PFSK-1 (cell line): ENCODE results near the gene EPHB3.

Experiments
- FOXP2 ChIP-seq: optimal IDR thresholded peaks from 2 replicates; pipeline ENCODE3; 2011; ENCODE audit warnings: borderline replicate concordance, control low read depth, inconsistent platforms; ENCODE audit not compliant: insufficient read depth; ENCODE audit errors: extremely low read length, extremely low read depth
- POLR2AphosphoS5 ChIP-seq: IDR thresholded peaks from 2 replicates; pipeline ENCODE4 v1.6.1; 2012; ENCODE audit warnings: low read depth, mild to moderate bottlenecking, control low read depth, low read length, moderate library complexity
- REST ChIP-seq, 2 experiments: IDR thresholded peaks; 2 replicates each; pipeline versions ENCODE4 v1.6.1 to v1.8.0; 2011 to 2012; ENCODE audit warnings: low read depth in 2 of 2, low read length in 2 of 2, control low read depth in 1 of 2, inconsistent platforms in 1 of 2, mild to moderate bottlenecking in 1 of 2, moderate library complexity in 1 of 2; ENCODE audit not compliant: insufficient read depth in 1 of 2
- SIN3A ChIP-seq: IDR thresholded peaks from 2 replicates; pipeline ENCODE4 v1.6.1; 2012; ENCODE audit warnings: mild to moderate bottlenecking, low read length, moderate library complexity, borderline replicate concordance; ENCODE audit not compliant: insufficient read depth
- TAF1 ChIP-seq: IDR thresholded peaks from 2 replicates; pipeline ENCODE4 v1.6.1; 2012; ENCODE audit warnings: low read length, control low read depth, borderline replicate concordance; ENCODE audit not compliant: insufficient read depth

GRCh38 chr3:184543843-184544512, 17.6 kb upstream of the EPHB3 start:
- no peak for TF ChIP-seq POLR2AphosphoS5
- no peak for TF ChIP-seq REST (IDR thresholded peaks at IDR 0.05; ENCODE audit: insufficient read depth in 1 of 2, low read depth in 2 of 2, low read length in 2 of 2)
- TF ChIP-seq SIN3A: no peak
- TF ChIP-seq TAF1: no peak
- no peak for TF ChIP-seq FOXP2
